ENCODE results near the gene ITPR1.

Gene ITPR1

DNA sequence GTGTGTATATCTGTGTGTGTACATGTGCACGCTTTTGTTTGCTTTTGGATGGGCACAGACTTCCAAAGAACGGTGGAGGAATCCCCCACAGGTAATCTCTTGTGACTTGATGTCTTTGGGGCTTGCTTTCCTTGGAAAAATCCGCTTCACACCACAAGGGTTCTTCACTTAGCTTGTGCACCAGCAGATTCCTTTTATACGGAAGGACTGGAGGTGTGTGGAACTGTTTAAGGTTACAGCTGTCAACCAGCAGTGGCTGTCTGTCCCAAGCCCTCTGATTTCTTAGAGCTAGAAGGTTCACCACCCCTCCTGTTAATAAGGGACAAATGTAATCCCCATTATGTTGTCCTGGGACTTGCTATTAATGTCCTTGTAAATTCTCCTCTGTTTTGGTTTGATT is 193.5 kb downstream of the ITPR1 start:
- no peak for DNase-seq (ENCODE audit: low read depth)

DNA sequence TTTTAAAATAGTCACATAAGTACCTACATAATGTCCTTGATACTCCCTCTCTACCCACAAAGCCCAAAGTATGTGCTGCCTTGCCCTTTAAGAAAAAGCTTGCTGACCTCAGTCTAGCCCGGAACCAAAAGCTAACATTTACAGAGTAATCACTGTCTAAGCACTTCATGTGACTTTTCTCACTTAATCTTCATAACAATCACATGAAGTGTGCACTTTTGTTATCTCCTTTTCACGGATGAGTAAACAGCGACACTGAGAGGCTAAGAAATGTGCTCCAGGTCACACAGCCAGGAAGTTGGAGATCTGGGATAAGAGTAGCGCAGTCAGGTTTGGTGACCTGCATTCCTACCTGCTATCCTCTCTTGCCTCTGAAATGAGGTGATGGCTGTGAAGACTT is 194.0 kb downstream of the ITPR1 start:
- DNase-seq (ENCODE audit: low read depth) = no peak

GRCh38 chr3:4687596-4687995 is 194.4 kb downstream of the ITPR1 start:
- no peak for DNase-seq (ENCODE audit: low read depth)

- no peak for DNase-seq (ENCODE audit: low read depth)
These were observed 195.3 kb downstream of the ITPR1 start for GRCh38 chr3:4688411-4688810.

DNA sequence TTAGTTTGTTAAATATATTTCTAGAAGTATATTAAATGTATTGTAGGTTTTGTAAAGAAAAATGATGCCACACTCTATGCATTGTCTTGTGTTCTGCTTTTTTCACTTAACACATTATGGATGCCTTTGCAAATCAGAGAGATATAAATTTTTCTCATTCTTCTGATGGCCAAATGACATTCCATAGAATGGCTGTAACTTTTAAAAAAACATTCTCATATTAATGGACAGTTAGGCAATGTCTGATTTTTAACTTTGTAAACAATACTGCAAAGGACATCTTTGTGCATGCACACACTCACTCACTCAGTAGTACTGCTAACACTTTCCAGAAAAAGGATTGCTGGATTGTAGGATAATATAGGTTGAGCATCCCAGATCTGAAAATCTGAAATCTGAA is 195.9 kb downstream of the ITPR1 start:
- no peak for DNase-seq (ENCODE audit: low read depth)

- DNase-seq (ENCODE audit: low read depth) = no peak
These were observed 197.1 kb downstream of the ITPR1 start for GRCh38 chr3:4690277-4690676.

GRCh38 chr3:4693620-4694019 is 200.5 kb downstream of the ITPR1 start:
- no peak for DNase-seq (ENCODE audit: low read depth)

DNA sequence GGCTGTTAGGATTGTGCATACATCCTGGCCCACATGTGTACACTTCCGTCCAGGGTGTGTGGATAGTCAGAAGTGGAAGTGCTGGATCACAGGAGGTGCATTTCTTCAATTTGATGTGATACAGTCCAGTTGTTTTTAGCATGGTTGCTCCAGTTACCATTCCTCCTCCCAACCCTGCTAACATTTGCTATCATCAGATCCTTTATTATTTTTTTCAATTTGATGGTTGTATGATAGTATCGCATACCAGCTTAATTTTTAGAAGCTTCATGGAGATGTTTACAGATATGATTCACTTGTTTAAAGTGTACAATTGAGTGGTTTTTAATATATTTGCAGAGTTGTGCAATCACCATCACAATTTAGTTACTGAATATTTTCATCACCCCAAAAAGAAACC is 202.7 kb downstream of the ITPR1 start:
- no peak for DNase-seq (ENCODE audit: low read depth)

- DNase-seq (ENCODE audit: low read depth) = no peak
These were observed 203.1 kb downstream of the ITPR1 start for GRCh38 chr3:4696266-4696665.

GRCh38 chr3:4698125-4698821 is 205.1 kb downstream of the ITPR1 start:
- no peak for DNase-seq (ENCODE audit: low read depth)

- DNase-seq (ENCODE audit: low read depth) = no peak
These were observed 209.9 kb downstream of the ITPR1 start for GRCh38 chr3:4703054-4703480.

DNA sequence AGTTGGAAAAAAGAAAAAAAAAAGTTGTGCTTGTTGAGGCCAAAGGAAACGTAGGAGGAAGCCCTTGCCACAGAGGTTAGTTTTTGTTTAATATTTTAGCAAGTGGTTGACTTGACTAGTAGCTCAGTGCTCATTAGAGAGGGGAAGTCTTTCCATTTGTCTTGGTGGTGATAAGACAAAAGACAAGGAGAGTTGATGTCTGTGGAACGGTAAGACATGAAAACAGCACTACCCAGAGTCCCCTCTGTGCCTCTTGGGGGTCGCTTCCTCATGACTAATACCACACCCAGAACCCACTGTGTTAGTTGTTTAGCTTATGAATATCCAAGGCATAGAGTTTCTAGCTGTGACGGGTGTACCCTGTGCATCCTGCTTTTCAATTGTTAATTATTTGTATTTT is 211.4 kb downstream of the ITPR1 start:
- DNase-seq (ENCODE audit: low read depth) = no peak

GRCh38 chr3:4707324-4707723 is 214.2 kb downstream of the ITPR1 start:
- no peak for DNase-seq (ENCODE audit: low read depth)

DNA sequence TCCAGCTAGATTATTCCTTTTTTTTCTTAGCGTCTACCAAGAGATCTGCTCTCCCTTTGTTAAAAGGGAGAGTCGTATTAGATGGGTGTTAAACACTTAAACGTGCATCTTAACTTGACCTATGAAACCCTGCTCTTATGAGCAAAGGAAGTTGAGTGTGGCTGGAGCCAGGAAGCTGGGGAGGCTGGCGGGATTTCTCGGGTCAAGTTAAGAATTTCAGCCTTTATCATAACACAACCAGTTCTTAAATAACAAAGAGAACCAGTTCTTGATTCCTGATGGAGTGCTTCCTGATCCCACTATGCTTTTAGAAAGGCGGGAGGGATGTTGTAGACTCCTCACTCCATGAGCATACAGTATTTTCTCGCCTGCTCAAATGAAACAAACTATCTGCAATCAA is 215.1 kb downstream of the ITPR1 start:
- DNase-seq (ENCODE audit: low read depth) = no peak

DNA sequence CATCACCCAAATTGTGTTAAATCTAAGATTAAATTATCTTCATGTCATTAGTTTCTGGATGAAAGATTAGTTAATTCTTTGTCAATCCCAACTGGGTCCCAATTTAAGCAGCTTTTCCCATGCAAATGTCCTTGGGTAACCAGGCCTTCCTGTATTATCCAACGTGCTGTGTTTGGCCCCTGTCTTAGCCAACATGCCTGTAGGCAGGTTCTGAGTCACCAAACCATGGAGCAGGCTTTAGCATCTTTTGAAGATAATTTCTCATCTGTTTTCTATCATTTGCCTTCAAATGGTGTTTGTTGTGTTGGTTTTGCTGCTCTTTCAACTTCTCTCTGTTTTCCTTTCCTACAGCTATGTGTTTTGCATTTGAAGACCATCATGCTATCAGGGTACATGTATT is 216.2 kb downstream of the ITPR1 start:
- peak; percentile 55 for DNase-seq (ENCODE audit: low read depth)

GRCh38 chr3:4710191-4710590 is 217.0 kb downstream of the ITPR1 start:
- no peak for DNase-seq (ENCODE audit: low read depth)

- no peak for DNase-seq (ENCODE audit: low read depth)
These were observed 218.5 kb downstream of the ITPR1 start for GRCh38 chr3:4711680-4711992.

DNA sequence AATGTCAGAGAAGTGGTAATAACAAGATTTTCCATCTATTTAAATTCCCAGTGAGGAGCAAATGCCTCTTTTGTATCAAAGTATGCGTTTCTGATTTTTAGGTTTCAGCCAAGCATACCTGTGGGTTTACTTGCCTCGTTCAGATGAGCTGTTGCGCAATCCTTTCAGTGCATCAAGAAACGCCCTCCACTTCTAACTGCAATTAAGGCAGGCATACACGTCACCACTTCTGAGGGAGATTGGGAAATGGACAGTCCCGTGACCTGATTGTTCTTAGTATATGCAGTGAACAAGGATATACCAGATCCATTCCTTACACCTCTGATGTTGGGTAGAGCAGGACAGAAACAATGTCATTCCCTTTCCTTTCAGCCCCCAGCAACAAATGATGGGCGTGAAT is 219.0 kb downstream of the ITPR1 start:
- no peak for DNase-seq (ENCODE audit: low read depth)

GRCh38 chr3:4714045-4714444 is 220.9 kb downstream of the ITPR1 start:
- DNase-seq (ENCODE audit: low read depth) = no peak

DNA sequence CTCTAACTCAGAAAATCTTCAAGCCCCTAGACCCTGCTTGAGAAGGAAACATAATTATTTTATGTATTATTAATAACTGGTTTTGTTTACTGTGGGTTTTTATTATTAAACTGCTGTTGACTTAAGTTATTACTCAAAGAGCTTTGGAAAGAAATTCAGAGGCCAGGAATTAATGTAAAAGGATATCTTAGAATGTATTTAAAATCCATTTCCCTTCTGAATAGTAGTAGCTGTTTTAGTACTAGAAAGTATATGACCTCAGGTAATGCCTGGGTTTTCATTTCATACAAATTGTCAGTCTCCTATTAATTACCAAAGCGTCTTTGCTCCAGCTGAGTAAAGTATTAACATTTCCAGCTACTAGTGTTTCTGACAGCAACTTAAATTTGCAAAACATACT is 223.1 kb downstream of the ITPR1 start:
- no peak for DNase-seq (ENCODE audit: low read depth)

- peak; percentile 55 for DNase-seq (ENCODE audit: low read depth)
These were observed 223.7 kb downstream of the ITPR1 start for GRCh38 chr3:4716706-4717362.

GRCh38 chr3:4717363-4717740 is 224.2 kb downstream of the ITPR1 start:
- no peak for DNase-seq (ENCODE audit: low read depth)

DNA sequence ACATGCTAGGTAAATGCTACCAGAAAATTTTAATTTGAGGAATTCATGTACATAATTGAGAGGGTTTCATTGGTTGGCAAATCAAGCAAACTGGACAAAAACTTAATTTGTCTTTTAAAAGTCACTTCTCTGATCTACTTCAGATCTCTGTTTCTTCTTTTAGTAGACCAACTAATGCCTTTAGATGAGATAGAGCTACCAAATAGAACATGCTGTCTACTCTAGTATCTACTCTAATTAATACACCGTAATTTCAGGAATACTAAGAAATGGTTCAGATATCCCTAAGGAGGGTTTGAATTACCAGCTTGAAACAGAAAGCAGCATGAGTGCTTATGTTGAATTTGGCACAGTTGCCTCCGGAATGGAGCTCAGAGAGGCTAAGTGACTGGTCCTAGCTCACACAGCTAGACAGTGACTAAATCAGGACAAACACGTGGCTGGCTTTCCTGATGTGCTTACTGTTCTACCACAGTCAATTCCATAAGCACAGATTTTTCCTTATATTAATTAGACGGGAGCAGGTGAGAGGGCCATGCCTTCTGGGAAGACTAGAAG is 225.1 kb downstream of the ITPR1 start:
- no peak for DNase-seq (ENCODE audit: low read depth)

GRCh38 chr3:4719046-4719501 is 225.9 kb downstream of the ITPR1 start:
- no peak for DNase-seq (ENCODE audit: low read depth)

Measured in ELR (cell line).